H1 (cell line): ENCODE data around the gene TSC1. TPM values are rescaled to one million over a fixed set of nuclear protein-coding genes. Genes with fewer than 3 reads are reported as not detected.

ENCODE experiments used
- CTCF ChIA-PET: fragments of 300-600 bp; sonication (Branson Sonifier 250); formaldehyde crosslinking; loops from one replicate; lab custom pipeline; 2021; ENCODE audit not compliant: partially characterized antibody; lab: Charles Lee
- POLR2A ChIA-PET: fragments of 300-600 bp; sonication (Branson Sonifier 250); formaldehyde crosslinking; loops from one replicate; lab custom pipeline; 2021; ENCODE audit warnings: inconsistent platforms; ENCODE audit not compliant: partially characterized antibody; lab: Charles Lee
- DNase-seq, 2 experiments: peaks; one replicate each; pipeline versions ENCODE4 v3.0.0 to v3.0.0-alpha.2; 2010 to 2022; ENCODE audit warnings: low spot score in 2 of 2, low read depth in 1 of 2, mixed read lengths in 1 of 2
- FAIRE-seq: peaks from 2 replicates; lab custom pipeline; 2011; peaks lifted over from hg19 to GRCh38; lab: Jason Lieb, UNC
- H2AFZ ChIP-seq: 2 replicates; pipeline ENCODE4 v1.8.1; 2012; ENCODE audit warnings: low read length, inconsistent platforms
- H2AK5ac ChIP-seq: 2 replicates; pipeline ENCODE4 v1.6.1; 2013; ENCODE audit warnings: low read depth, low read length
- H2BK120ac ChIP-seq: replicated peaks from 2 replicates; pipeline ENCODE3; 2013; ENCODE audit warnings: low read depth, low read length, inconsistent platforms
- H2BK12ac ChIP-seq: 2 replicates; pipeline ENCODE4 v1.6.1; 2013; ENCODE audit warnings: low read depth, low read length
- H2BK15ac ChIP-seq: 2 replicates; pipeline ENCODE4 v1.6.1; 2013; ENCODE audit warnings: low read length
- H2BK20ac ChIP-seq: 2 replicates; pipeline ENCODE4 v1.6.1; 2013; ENCODE audit warnings: low read length
- H2BK5ac ChIP-seq: 2 replicates; pipeline ENCODE4 v1.6.1; 2013; ENCODE audit warnings: low read depth, low read length
- H3K14ac ChIP-seq: 2 replicates; pipeline ENCODE4 v1.6.1; 2013; ENCODE audit warnings: inconsistent platforms; ENCODE audit not compliant: insufficient read length
- H3K18ac ChIP-seq: 2 replicates; pipeline ENCODE4 v1.6.1; 2013; ENCODE audit warnings: low read length; ENCODE audit errors: extremely low read depth
- H3K23ac ChIP-seq: 2 replicates; pipeline ENCODE4 v1.6.1; 2013; ENCODE audit warnings: inconsistent platforms; ENCODE audit not compliant: insufficient read length
- H3K23me2 ChIP-seq: 2 replicates; pipeline ENCODE4 v1.6.1; 2013; ENCODE audit warnings: low read depth, low read length
- H3K27ac ChIP-seq: 2 replicates; pipeline ENCODE4 v1.6.1; 2011; ENCODE audit warnings: low read depth, low read length, inconsistent platforms
- H3K27me3 ChIP-seq, 4 experiments: replicated peaks in 1 of 4; 1 replicate in 1 of 4; 2 replicates in 3 of 4; pipeline versions ENCODE4 v1.6.1 to v1.8.1; 2011 to 2013; ENCODE audit warnings: low read length in 3 of 4, mild to moderate bottlenecking in 3 of 4, inconsistent platforms in 2 of 4, mixed read lengths in 2 of 4, moderate library complexity in 1 of 4; ENCODE audit not compliant: control insufficient read depth in 3 of 4, insufficient read depth in 3 of 4; ENCODE audit errors: extremely low read depth in 1 of 4
- H3K36me3 ChIP-seq, 4 experiments: 2 replicates each; pipeline versions ENCODE4 v1.6.1 to v1.8.1; 2011 to 2013; ENCODE audit warnings: mild to moderate bottlenecking in 4 of 4, low read length in 3 of 4, moderate library complexity in 2 of 4, control low read depth in 1 of 4, inconsistent platforms in 1 of 4; ENCODE audit not compliant: insufficient read depth in 4 of 4, control insufficient read depth in 2 of 4
- H3K4ac ChIP-seq: replicated peaks from 2 replicates; pipeline ENCODE3; 2013; ENCODE audit warnings: low read length, low read depth, mixed read lengths, inconsistent platforms; ENCODE audit not compliant: insufficient read length
- H3K4me1 ChIP-seq, 4 experiments: replicated peaks in 1 of 4; 1 replicate in 1 of 4; 2 replicates in 3 of 4; pipeline versions ENCODE4 v1.6.1 to v1.8.1; 2011 to 2013; ENCODE audit warnings: low read length in 3 of 4, inconsistent platforms in 2 of 4, mixed read lengths in 1 of 4; ENCODE audit not compliant: insufficient read depth in 4 of 4, control insufficient read depth in 3 of 4
- H3K4me2 ChIP-seq, 2 experiments: 2 replicates each; pipeline versions ENCODE4 v1.6.1 to v1.8.1; 2011 to 2013; ENCODE audit warnings: low read depth in 2 of 2, low read length in 2 of 2, control low read depth in 1 of 2, inconsistent platforms in 1 of 2, mild to moderate bottlenecking in 1 of 2; ENCODE audit not compliant: insufficient read depth in 1 of 2
- H3K4me3 ChIP-seq, 4 experiments: fragments of 200-600, 300-600 bp in 1 of 4; sonication (generic), shearing (Covaris generic), sonication (Bioruptor Twin) in 1 of 4; 2 replicates each; pipeline versions ENCODE4 v1.5.1 to v1.8.1; 2011 to 2016; ENCODE audit warnings: low read length in 4 of 4, low read depth in 3 of 4, control low read depth in 2 of 4, inconsistent platforms in 2 of 4, mild to moderate bottlenecking in 2 of 4, mixed read lengths in 1 of 4, moderate library complexity in 1 of 4; ENCODE audit not compliant: insufficient read depth in 2 of 4; ENCODE audit errors: extremely low read depth in 1 of 4
- H3K56ac ChIP-seq: replicated peaks from 2 replicates; pipeline ENCODE3; 2013; ENCODE audit warnings: low read depth, mild to moderate bottlenecking, mixed read lengths, low read length, inconsistent platforms; ENCODE audit not compliant: insufficient read length
- H3K79me1 ChIP-seq: 2 replicates; pipeline ENCODE4 v1.6.1; 2013; ENCODE audit warnings: low read depth, low read length, control low read depth
- H3K79me2 ChIP-seq, 2 experiments: 2 replicates each; pipeline versions ENCODE4 v1.6.1 to v1.8.1; 2012 to 2013; ENCODE audit warnings: low read length in 2 of 2, mild to moderate bottlenecking in 2 of 2, inconsistent platforms in 1 of 2; ENCODE audit not compliant: insufficient read depth in 2 of 2, control insufficient read depth in 1 of 2
- H3K9ac ChIP-seq, 4 experiments: replicated peaks in 1 of 4; 1 replicate in 1 of 4; 2 replicates in 3 of 4; pipeline versions ENCODE4 v1.6.1 to v1.8.1; 2011 to 2013; ENCODE audit warnings: low read depth in 3 of 4, low read length in 3 of 4, control low read depth in 2 of 4, mild to moderate bottlenecking in 2 of 4, moderate library complexity in 2 of 4, inconsistent platforms in 1 of 4; ENCODE audit errors: extremely low read depth in 1 of 4
- H3K9me3 ChIP-seq, 2 experiments: 2 replicates each; pipeline versions ENCODE4 v1.6.1 to v1.8.1; 2012 to 2013; ENCODE audit warnings: mild to moderate bottlenecking in 2 of 2, moderate library complexity in 2 of 2, control low read depth in 1 of 2, inconsistent platforms in 1 of 2, low read depth in 1 of 2, low read length in 1 of 2, mixed read lengths in 1 of 2; ENCODE audit not compliant: insufficient read depth in 2 of 2
- H4K20me1 ChIP-seq, 2 experiments: replicated peaks in 1 of 2; 2 replicates each; pipeline versions ENCODE3 to v1.8.1; 2011 to 2013; ENCODE audit warnings: inconsistent platforms in 2 of 2, low read length in 2 of 2, mild to moderate bottlenecking in 1 of 2; ENCODE audit not compliant: insufficient read depth in 2 of 2, control insufficient read depth in 1 of 2
- H4K5ac ChIP-seq: 2 replicates; pipeline ENCODE4 v1.6.1; 2013; ENCODE audit warnings: low read length, low read depth, mixed read lengths, inconsistent platforms; ENCODE audit not compliant: insufficient read length
- H4K8ac ChIP-seq: 2 replicates; pipeline ENCODE4 v1.8.0; 2013; ENCODE audit warnings: mild to moderate bottlenecking, moderate library complexity, low read length, inconsistent platforms; ENCODE audit not compliant: insufficient read depth; ENCODE audit errors: extremely low read depth
- H4K91ac ChIP-seq: replicated peaks from 2 replicates; pipeline ENCODE3; 2013; ENCODE audit warnings: low read length, mixed read lengths, inconsistent platforms; ENCODE audit not compliant: insufficient read length
- BRCA1 ChIP-seq: IDR thresholded peaks from 2 replicates; pipeline ENCODE4 v1.6.1; 2012; ENCODE audit warnings: low read depth, low read length, improper control_type of control experiment
- CBX5 ChIP-seq: fragments of 300-800, 300-1000 bp; sonication (generic); IDR thresholded peaks from 2 replicates; pipeline ENCODE4 v1.7.1; 2016; ENCODE audit warnings: antibody characterized with exemption, low read length, low read depth
- CEBPB ChIP-seq: IDR thresholded peaks from 2 replicates; pipeline ENCODE4 v1.6.1; 2012; ENCODE audit warnings: low read depth, low read length
- CHD1 ChIP-seq: IDR thresholded peaks from 2 replicates; pipeline ENCODE4 v1.6.1; 2012; ENCODE audit warnings: low read depth, low read length, improper control_type of control experiment
- HDAC6 ChIP-seq: IDR thresholded peaks from one replicate; pipeline ENCODE4 v1.7.1; 2012; ENCODE audit warnings: low read depth, mild to moderate bottlenecking, inconsistent platforms, low read length, moderate library complexity
- JUN ChIP-seq: IDR thresholded peaks from 2 replicates; pipeline ENCODE4 v1.6.1; 2011; ENCODE audit warnings: low read depth, mild to moderate bottlenecking, improper control_type of control experiment, low read length
- RXRA ChIP-seq: IDR thresholded peaks from 2 replicates; pipeline ENCODE4 v1.6.1; 2011; ENCODE audit warnings: low read depth, mild to moderate bottlenecking, low read length, moderate library complexity; ENCODE audit not compliant: insufficient read depth
- SP1 ChIP-seq: IDR thresholded peaks from 2 replicates; pipeline ENCODE4 v1.6.1; 2011; ENCODE audit warnings: low read depth, low read length
- SP4 ChIP-seq: IDR thresholded peaks from 2 replicates; pipeline ENCODE4 v1.6.1; 2012; ENCODE audit warnings: low read length, inconsistent platforms
- SRF ChIP-seq: IDR thresholded peaks from 2 replicates; pipeline ENCODE4 v1.6.1; 2011; ENCODE audit warnings: mild to moderate bottlenecking, low read depth, low read length, moderate library complexity
- TAF1 ChIP-seq: IDR thresholded peaks from 2 replicates; pipeline ENCODE4 v1.6.1; 2011; ENCODE audit warnings: mild to moderate bottlenecking, low read depth, low read length
- TBP ChIP-seq: IDR thresholded peaks from 2 replicates; pipeline ENCODE4 v1.6.1; 2011; ENCODE audit warnings: low read depth, low read length, improper control_type of control experiment
- ZNF274 ChIP-seq: IDR thresholded peaks from 2 replicates; pipeline ENCODE4 v1.7.0; 2012; ENCODE audit warnings: low read length, borderline replicate concordance; ENCODE audit errors: extremely low read depth
- WGBS, 2 experiments: shearing (Covaris generic) in 1 of 2; methylation state at CpG; one replicate each; pipeline versions ENCODE4 v1.1.6 to v1.1.7; 2013 to 2015; ENCODE audit warnings: low lambda C conversion rate in 2 of 2, mixed read lengths in 2 of 2, inconsistent platforms in 1 of 2, low coverage in 1 of 2, missing lambda C conversion rate in 1 of 2; ENCODE audit not compliant: insufficient replicate concordance in 2 of 2, insufficient coverage in 1 of 2, insufficient read length in 1 of 2; ENCODE audit errors: extremely low coverage in 1 of 2, missing lambda C conversion rate in 1 of 2; 5-methylcytosine and 5-hydroxymethylcytosine counted together
- polyA plus RNA-seq, 7 experiments: library from polyadenylated mRNA; depleted of rRNA in 3 of 7; stranded (reverse) in 5 of 7; unstranded in 2 of 7; fragments of >200 nt in 5 of 7; fragments of 200-250 nt in 2 of 7; gene quantifications; 1 replicate in 5 of 7; 2 replicates in 1 of 7; 4 replicates in 1 of 7; pipeline versions ENCODE4 v1.2.1 to v1.2.3, GENCODE V29; 2011 to 2013; ENCODE audit warnings: missing spikeins in 2 of 7, mixed read lengths in 2 of 7
- total RNA-seq: library from RNA; stranded (reverse); fragmentation: NEBNext Ultra II Directional; extraction: Animal tissue kit (Norgen Biotek cat#: 25700); gene quantifications from 2 replicates; pipeline ENCODE4 v1.2.1, GENCODE V29; 2021
- TF ChIP-seq, protein P1 (sequence below): IDR thresholded peaks from 2 replicates; pipeline ENCODE4 v1.6.1; 2012; ENCODE audit warnings: low read length, inconsistent platforms

TSC1 gene
- total and polyA plus RNA-seq, 2 of the 8 experiments (the other 6 are each of a cell fraction or from before 2014, with no cell fraction given), result 37.2 to 46.0 TPM

DNA sequence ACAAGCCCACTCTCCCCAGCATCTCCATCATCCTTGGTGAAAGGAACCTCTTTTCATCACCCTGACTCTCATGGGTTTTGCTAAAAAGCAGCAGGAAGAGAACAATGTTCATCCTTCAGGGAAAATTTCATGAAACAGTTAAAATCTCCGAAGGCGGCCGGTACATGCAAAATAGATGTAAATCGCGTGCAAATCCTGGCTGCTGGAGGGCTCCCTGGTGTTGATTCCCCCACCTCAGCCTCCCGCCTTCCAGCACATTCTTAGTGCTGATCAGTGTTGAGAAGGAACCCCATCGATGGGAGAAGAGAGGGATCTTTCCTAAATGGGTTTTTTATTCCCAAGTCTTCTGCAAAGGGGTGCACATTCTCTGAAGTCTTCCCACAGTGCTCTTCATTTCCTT is 25.4 kb upstream of the TSC1 start:
- Histone ChIP-seq H4K5ac (no peak overlapping the region), H3K4me1 (peaks cover 0 to 2% (median 0%) of the 10 kb centered on the region in 4 experiments; a peak in 2 of 7 replicates), H2BK120ac (no peak overlapping the region), H2BK5ac (no peak overlapping the region), H3K9me3 (no peaks in the 10 kb centered on the region), H2BK12ac (no peak overlapping the region), H2BK20ac (no peak overlapping the region), H3K79me1 (no peaks in the 10 kb centered on the region), H4K91ac (no peak overlapping the region), H3K14ac (no peak overlapping the region), H3K23me2 (no peaks in the 10 kb centered on the region), H4K8ac (no peak overlapping the region), H3K79me2 (no peaks in the 10 kb centered on the region), H3K36me3 (no peaks in the 10 kb centered on the region), H2AK5ac (no peak overlapping the region), H3K23ac (no peak overlapping the region), H2BK15ac (no peak overlapping the region), H3K27me3 (peaks cover 0 to 10% (median 3%) of the 10 kb centered on the region in 4 experiments; a peak in 2 of 7 replicates), H2AFZ (no peak overlapping the region), H3K27ac (no peak overlapping the region), H3K18ac (no peak overlapping the region), H3K56ac (no peak overlapping the region), H3K4me3 (no peak overlapping the region), H4K20me1 (no peaks in the 10 kb centered on the region), H3K9ac (no peak overlapping the region), H3K4me2 (no peak overlapping the region), H3K4ac (no peak overlapping the region)
- CTCF ChIA-PET, result interaction anchor here (0.6 to 2.2 kb wide), 4 partner anchors 9 to 215 kb away, joined by 3 to 7 read pairs (median 6); partner anchors contain the start of gene GFI1B
- no peak for DNase-seq
- POLR2A ChIA-PET, result interaction anchor here (1.0 kb wide), 1 partner anchor 8 kb away, joined by 3 read pairs; no protein-coding TSS in a partner anchor
- 86% methylated on average over 7 of the region's 7 CpGs; no CpG with 5 or more reads in 1 of the 2 experiments for WGBS, 2 experiments
- no peak for FAIRE-seq
- TF ChIP-seq BRCA1, result no peak
- TF ChIP-seq, protein P1, sequence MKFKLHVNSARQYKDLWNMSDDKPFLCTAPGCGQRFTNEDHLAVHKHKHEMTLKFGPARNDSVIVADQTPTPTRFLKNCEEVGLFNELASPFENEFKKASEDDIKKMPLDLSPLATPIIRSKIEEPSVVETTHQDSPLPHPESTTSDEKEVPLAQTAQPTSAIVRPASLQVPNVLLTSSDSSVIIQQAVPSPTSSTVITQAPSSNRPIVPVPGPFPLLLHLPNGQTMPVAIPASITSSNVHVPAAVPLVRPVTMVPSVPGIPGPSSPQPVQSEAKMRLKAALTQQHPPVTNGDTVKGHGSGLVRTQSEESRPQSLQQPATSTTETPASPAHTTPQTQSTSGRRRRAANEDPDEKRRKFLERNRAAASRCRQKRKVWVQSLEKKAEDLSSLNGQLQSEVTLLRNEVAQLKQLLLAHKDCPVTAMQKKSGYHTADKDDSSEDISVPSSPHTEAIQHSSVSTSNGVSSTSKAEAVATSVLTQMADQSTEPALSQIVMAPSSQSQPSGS, result no peak
- no peak for TF ChIP-seq SRF
- TF ChIP-seq CEBPB, result no peak
- TF ChIP-seq HDAC6, result no peak
- no peak for TF ChIP-seq CHD1
- no peak for TF ChIP-seq JUN
- no peak for TF ChIP-seq ZNF274
- no peak for TF ChIP-seq CBX5
- no peak for TF ChIP-seq RXRA
- TF ChIP-seq TBP, result no peak
- no peak for TF ChIP-seq SP4
- TF ChIP-seq TAF1, result no peak
- TF ChIP-seq SP1, result no peak
